SK-N-SH (cell line): ENCODE results near the gene CHCHD6. TPM values are rescaled to one million over a fixed set of nuclear protein-coding genes. Genes with fewer than 3 reads are reported as not detected.

Source experiments
- CTCF ChIA-PET: fragments of 300-600, 350-600 bp; formaldehyde crosslinking; extraction: SDS; loops from one replicate; lab custom pipeline; 2021; lab: Yijun Ruan, JAX
- POLR2A ChIA-PET: fragments of 350-600 bp; sonication (Branson Sonifier 250); formaldehyde crosslinking; extraction: SDS; loops from one replicate; lab custom pipeline; 2020; ENCODE audit warnings: antibody characterized with exemption, inconsistent platforms; lab: Yijun Ruan, JAX
- DNase-seq: peaks from one replicate; pipeline ENCODE4 v3.0.0; 2012
- H2AFZ ChIP-seq: fragments of 200-600 bp; sonication (generic); 2 replicates; pipeline ENCODE4 v1.8.1; 2016; ENCODE audit warnings: antibody characterized with exemption, mild to moderate bottlenecking, low read depth
- H3F3A ChIP-seq: fragments of 200-600 bp; sonication (generic); replicated peaks from 2 replicates; pipeline ENCODE3; 2016; ENCODE audit warnings: antibody characterized with exemption, mild to moderate bottlenecking; ENCODE audit not compliant: insufficient read depth
- H3K27ac ChIP-seq, 2 experiments: fragments of 200-500 bp in 1 of 2; fragments of 200-600 bp in 1 of 2; sonication (Bioruptor generic) in 1 of 2; sonication (generic), shearing (Covaris generic) in 1 of 2; 2 replicates each; pipeline versions ENCODE4 v1.5.1 to v1.6.1; 2014 to 2016; ENCODE audit warnings: low read depth in 2 of 2, inconsistent platforms in 1 of 2, low read length in 1 of 2, mild to moderate bottlenecking in 1 of 2, mixed read lengths in 1 of 2
- H3K27me3 ChIP-seq: fragments of 200-600 bp; sonication (generic), shearing (Covaris generic); 2 replicates; pipeline ENCODE4 v1.6.1; 2016; ENCODE audit warnings: mixed run types; ENCODE audit not compliant: insufficient read depth
- H3K36me3 ChIP-seq, 2 experiments: fragments of 200-500 bp in 1 of 2; fragments of 200-600 bp in 1 of 2; sonication (Bioruptor generic) in 1 of 2; sonication (generic) in 1 of 2; replicated peaks in 1 of 2; 2 replicates each; pipeline versions ENCODE3 to v1.5.1; 2014 to 2016; ENCODE audit warnings: low read length in 1 of 2, mild to moderate bottlenecking in 1 of 2; ENCODE audit not compliant: insufficient read depth in 2 of 2, control insufficient read depth in 1 of 2
- H3K4me1 ChIP-seq, 2 experiments: fragments of 200-500 bp in 1 of 2; fragments of 200-600 bp in 1 of 2; sonication (Bioruptor generic) in 1 of 2; sonication (generic), shearing (Covaris generic) in 1 of 2; 2 replicates each; pipeline versions ENCODE4 v1.5.1 to v1.6.1; 2014 to 2016; ENCODE audit warnings: low read depth in 1 of 2, low read length in 1 of 2, mixed run types in 1 of 2; ENCODE audit not compliant: insufficient read depth in 2 of 2, control insufficient read depth in 1 of 2
- H3K4me2 ChIP-seq: fragments of 200-600 bp; sonication (generic), shearing (Covaris generic); 2 replicates; pipeline ENCODE4 v1.6.1; 2017; ENCODE audit warnings: mixed run types
- H3K4me3 ChIP-seq, 2 experiments: fragments of 200-500 bp in 1 of 2; fragments of 200-600 bp in 1 of 2; sonication (Bioruptor generic) in 1 of 2; sonication (generic), shearing (Covaris generic) in 1 of 2; 2 replicates each; pipeline versions ENCODE4 v1.5.1 to v1.8.1; 2014 to 2016; ENCODE audit warnings: low read depth in 2 of 2, inconsistent platforms in 1 of 2, low read length in 1 of 2, mild to moderate bottlenecking in 1 of 2, mixed read lengths in 1 of 2, moderate library complexity in 1 of 2
- H3K79me2 ChIP-seq: fragments of 200-600 bp; sonication (generic); 2 replicates; pipeline ENCODE4 v1.8.1; 2017; ENCODE audit warnings: mild to moderate bottlenecking; ENCODE audit not compliant: insufficient read depth
- H3K9ac ChIP-seq: fragments of 200-600 bp; sonication (generic); 2 replicates; pipeline ENCODE4 v1.6.1; 2017; ENCODE audit warnings: mixed run types
- H3K9me2 ChIP-seq: fragments of 200-600 bp; sonication (generic); 2 replicates; pipeline ENCODE4 v1.6.1; 2017; ENCODE audit warnings: mixed run types
- H3K9me3 ChIP-seq: fragments of 200-600 bp; sonication (generic); 2 replicates; pipeline ENCODE4 v1.6.1; 2017; ENCODE audit warnings: mixed run types, mild to moderate bottlenecking, moderate library complexity
- H4K20me1 ChIP-seq: fragments of 200-600 bp; sonication (generic); 2 replicates; pipeline ENCODE4 v1.6.1; 2017; ENCODE audit warnings: mild to moderate bottlenecking, mixed run types; ENCODE audit not compliant: insufficient read depth
- EP300 ChIP-seq, 2 experiments: IDR thresholded peaks; 2 replicates each; pipeline versions ENCODE4 v1.4.0 to v1.6.1; 2012; ENCODE audit warnings: borderline replicate concordance in 1 of 2, low read depth in 1 of 2, low read length in 1 of 2
- FOSL2 ChIP-seq: IDR thresholded peaks from 2 replicates; pipeline ENCODE4 v1.4.0; 2012; ENCODE audit warnings: low read depth, mild to moderate bottlenecking, moderate library complexity, borderline replicate concordance
- GABPA ChIP-seq: IDR thresholded peaks from 2 replicates; pipeline ENCODE4 v1.4.0; 2012; ENCODE audit warnings: low read depth, mild to moderate bottlenecking
- MXI1 ChIP-seq: IDR thresholded peaks from 2 replicates; pipeline ENCODE4 v1.6.1; 2012; ENCODE audit warnings: mild to moderate bottlenecking, low read depth, low read length, improper control_type of control experiment
- NRF1 ChIP-seq: IDR thresholded peaks from 2 replicates; pipeline ENCODE4 v1.6.1; 2012; ENCODE audit warnings: low read depth, mild to moderate bottlenecking, low read length
- PBX3 ChIP-seq: IDR thresholded peaks from 2 replicates; pipeline ENCODE4; 2012
- RAD21 ChIP-seq: IDR thresholded peaks from 2 replicates; pipeline ENCODE4 v1.6.1; 2012; ENCODE audit warnings: mild to moderate bottlenecking, low read length
- RFX5 ChIP-seq: IDR thresholded peaks from 2 replicates; pipeline ENCODE4 v1.6.1; 2012; ENCODE audit warnings: mild to moderate bottlenecking, improper control_type of control experiment, low read length
- TEAD4 ChIP-seq: IDR thresholded peaks from 2 replicates; pipeline ENCODE4 v1.4.0; 2012; ENCODE audit warnings: mild to moderate bottlenecking, borderline replicate concordance; ENCODE audit not compliant: insufficient read depth
- YY1 ChIP-seq: IDR thresholded peaks from 2 replicates; pipeline ENCODE4 v1.4.0; 2012; ENCODE audit warnings: low read depth, mild to moderate bottlenecking
- WGBS: methylation state at CpG from one replicate; pipeline ENCODE4 v1.1.6; 2017; ENCODE audit warnings: low lambda C conversion rate; 5-methylcytosine and 5-hydroxymethylcytosine counted together
- polyA plus RNA-seq, 3 experiments: library from polyadenylated mRNA; depleted of rRNA; stranded (reverse); fragments of >200 nt; gene quantifications; 2 replicates each; pipeline ENCODE4 v1.2.3, GENCODE V29; 2012
- TF ChIP-seq, protein P1 (sequence below): IDR thresholded peaks from 2 replicates; pipeline ENCODE4 v1.4.0; 2012; ENCODE audit warnings: low read depth, borderline replicate concordance
- TF ChIP-seq, protein P2 (sequence below): IDR thresholded peaks from 2 replicates; pipeline ENCODE4 v1.6.1; 2012; ENCODE audit warnings: mild to moderate bottlenecking, low read depth, low read length, moderate library complexity
- TF ChIP-seq, protein P3 (sequence below): IDR thresholded peaks from 2 replicates; pipeline ENCODE4 v1.4.0; 2012; ENCODE audit warnings: low read depth, borderline replicate concordance
- TF ChIP-seq, protein P4 (sequence below): IDR thresholded peaks from 2 replicates; pipeline ENCODE4 v1.4.0; 2012; ENCODE audit warnings: low read depth

CHCHD6 gene
- polyA plus RNA-seq, 1 of the 3 experiments (the other 2 are of a cell fraction), result 42.5 TPM

GRCh38 chr3:126965526-126966080, 261.6 kb downstream of the CHCHD6 start:
- CTCF ChIA-PET, result interaction anchor here (1.3 to 6.4 kb wide), 5 partner anchors 17 to 286 kb away, joined by 3 to 54 read pairs (median 6); partner anchors contain the start of gene PLXNA1
- Histone ChIP-seq H3K9me2 (no peaks in the 10 kb centered on the region), H4K20me1 (no peaks in the 10 kb centered on the region), H3K9ac (no peak overlapping the region), H3K4me1 (peaks cover 0 to 19% of the 10 kb centered on the region in 2 experiments; a peak in 1 of 4 replicates), H2AFZ (no peak overlapping the region), H3K4me3 (no peak overlapping the region), H3K9me3 (no peaks in the 10 kb centered on the region), H3K27me3 (no peaks in the 10 kb centered on the region), H3K36me3 (no peaks in the 10 kb centered on the region), H3K4me2 (no peak overlapping the region), H3K27ac (no peak overlapping the region), H3F3A (no peaks in the 10 kb centered on the region), H3K79me2 (no peaks in the 10 kb centered on the region)
- TF ChIP-seq PBX3 (no peak), NRF1 (no peak), YY1 (no peak), RFX5 (no peak), FOSL2 (no peak)
- TF ChIP-seq, protein P1, sequence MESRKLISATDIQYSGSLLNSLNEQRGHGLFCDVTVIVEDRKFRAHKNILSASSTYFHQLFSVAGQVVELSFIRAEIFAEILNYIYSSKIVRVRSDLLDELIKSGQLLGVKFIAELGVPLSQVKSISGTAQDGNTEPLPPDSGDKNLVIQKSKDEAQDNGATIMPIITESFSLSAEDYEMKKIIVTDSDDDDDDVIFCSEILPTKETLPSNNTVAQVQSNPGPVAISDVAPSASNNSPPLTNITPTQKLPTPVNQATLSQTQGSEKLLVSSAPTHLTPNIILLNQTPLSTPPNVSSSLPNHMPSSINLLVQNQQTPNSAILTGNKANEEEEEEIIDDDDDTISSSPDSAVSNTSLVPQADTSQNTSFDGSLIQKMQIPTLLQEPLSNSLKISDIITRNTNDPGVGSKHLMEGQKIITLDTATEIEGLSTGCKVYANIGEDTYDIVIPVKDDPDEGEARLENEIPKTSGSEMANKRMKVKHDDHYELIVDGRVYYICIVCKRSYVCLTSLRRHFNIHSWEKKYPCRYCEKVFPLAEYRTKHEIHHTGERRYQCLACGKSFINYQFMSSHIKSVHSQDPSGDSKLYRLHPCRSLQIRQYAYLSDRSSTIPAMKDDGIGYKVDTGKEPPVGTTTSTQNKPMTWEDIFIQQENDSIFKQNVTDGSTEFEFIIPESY, result no peak
- TF ChIP-seq, protein P2, sequence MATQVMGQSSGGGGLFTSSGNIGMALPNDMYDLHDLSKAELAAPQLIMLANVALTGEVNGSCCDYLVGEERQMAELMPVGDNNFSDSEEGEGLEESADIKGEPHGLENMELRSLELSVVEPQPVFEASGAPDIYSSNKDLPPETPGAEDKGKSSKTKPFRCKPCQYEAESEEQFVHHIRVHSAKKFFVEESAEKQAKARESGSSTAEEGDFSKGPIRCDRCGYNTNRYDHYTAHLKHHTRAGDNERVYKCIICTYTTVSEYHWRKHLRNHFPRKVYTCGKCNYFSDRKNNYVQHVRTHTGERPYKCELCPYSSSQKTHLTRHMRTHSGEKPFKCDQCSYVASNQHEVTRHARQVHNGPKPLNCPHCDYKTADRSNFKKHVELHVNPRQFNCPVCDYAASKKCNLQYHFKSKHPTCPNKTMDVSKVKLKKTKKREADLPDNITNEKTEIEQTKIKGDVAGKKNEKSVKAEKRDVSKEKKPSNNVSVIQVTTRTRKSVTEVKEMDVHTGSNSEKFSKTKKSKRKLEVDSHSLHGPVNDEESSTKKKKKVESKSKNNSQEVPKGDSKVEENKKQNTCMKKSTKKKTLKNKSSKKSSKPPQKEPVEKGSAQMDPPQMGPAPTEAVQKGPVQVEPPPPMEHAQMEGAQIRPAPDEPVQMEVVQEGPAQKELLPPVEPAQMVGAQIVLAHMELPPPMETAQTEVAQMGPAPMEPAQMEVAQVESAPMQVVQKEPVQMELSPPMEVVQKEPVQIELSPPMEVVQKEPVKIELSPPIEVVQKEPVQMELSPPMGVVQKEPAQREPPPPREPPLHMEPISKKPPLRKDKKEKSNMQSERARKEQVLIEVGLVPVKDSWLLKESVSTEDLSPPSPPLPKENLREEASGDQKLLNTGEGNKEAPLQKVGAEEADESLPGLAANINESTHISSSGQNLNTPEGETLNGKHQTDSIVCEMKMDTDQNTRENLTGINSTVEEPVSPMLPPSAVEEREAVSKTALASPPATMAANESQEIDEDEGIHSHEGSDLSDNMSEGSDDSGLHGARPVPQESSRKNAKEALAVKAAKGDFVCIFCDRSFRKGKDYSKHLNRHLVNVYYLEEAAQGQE, result no peak
- DNase-seq, result no peak
- POLR2A ChIA-PET, result no interaction called here
- 73% methylated on average over 4 of the region's 9 CpGs for WGBS

DNA sequence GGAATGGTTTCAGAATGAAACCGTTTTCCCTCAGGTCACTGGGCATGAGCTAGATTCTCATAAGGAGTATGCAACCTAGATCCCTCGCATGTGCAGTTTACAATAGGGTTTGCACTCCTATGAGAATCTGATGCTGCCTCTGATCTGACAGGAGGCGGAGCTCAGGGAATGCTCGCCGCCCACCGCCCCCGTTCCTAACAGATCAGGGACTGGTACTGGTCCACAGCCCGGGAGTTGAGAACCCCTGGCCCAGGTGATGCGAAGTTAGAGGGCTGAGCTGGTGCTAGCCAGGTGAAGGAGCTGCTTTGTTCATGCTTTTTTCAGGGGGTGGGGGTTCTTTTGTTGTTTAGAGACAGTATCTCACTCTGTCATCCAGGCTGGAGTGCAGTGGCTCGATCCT, 263.3 kb downstream of the CHCHD6 start:
- no peaks in the 10 kb centered on the region for H3K79me2 ChIP-seq
- peaks cover 0 to 15% of the 10 kb centered on the region in 2 experiments; a peak in 1 of 4 replicates for H3K4me1 ChIP-seq
- no peaks in the 10 kb centered on the region for H3K36me3 ChIP-seq
- no peaks in the 10 kb centered on the region for H3K9me2 ChIP-seq
- no peaks in the 10 kb centered on the region for H3K9me3 ChIP-seq
- H3K27me3 ChIP-seq, result no peaks in the 10 kb centered on the region
- WGBS, result 100% methylated on average over 4 of the region's 10 CpGs
- H3K4me2 ChIP-seq, result no peak overlapping the region
- no peak overlapping the region for H2AFZ ChIP-seq
- no peak overlapping the region for H3K9ac ChIP-seq
- no peak overlapping the region for H3K27ac ChIP-seq
- no peak for DNase-seq
- H3F3A ChIP-seq, result no peaks in the 10 kb centered on the region
- ChIA-PET POLR2A (no interaction called here), CTCF (interaction anchor here (1.2 to 3.1 kb wide), 6 partner anchors 15 to 581 kb away, joined by 3 to 15 read pairs (median 5); partner anchors contain the start of gene PLXNA1)
- H4K20me1 ChIP-seq, result no peaks in the 10 kb centered on the region
- H3K4me3 ChIP-seq, result no peak overlapping the region
- TF ChIP-seq, protein P1, result no peak
- TF ChIP-seq PBX3, result no peak
- TF ChIP-seq NRF1, result no peak
- TF ChIP-seq, protein P3, sequence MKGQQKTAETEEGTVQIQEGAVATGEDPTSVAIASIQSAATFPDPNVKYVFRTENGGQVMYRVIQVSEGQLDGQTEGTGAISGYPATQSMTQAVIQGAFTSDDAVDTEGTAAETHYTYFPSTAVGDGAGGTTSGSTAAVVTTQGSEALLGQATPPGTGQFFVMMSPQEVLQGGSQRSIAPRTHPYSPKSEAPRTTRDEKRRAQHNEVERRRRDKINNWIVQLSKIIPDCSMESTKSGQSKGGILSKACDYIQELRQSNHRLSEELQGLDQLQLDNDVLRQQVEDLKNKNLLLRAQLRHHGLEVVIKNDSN, result no peak
- no peak for TF ChIP-seq EP300 (IDR thresholded peaks at IDR 0.05; ENCODE audit: borderline replicate concordance in 1 of 2, low read depth in 1 of 2, low read length in 1 of 2)
- no peak for TF ChIP-seq MXI1
- TF ChIP-seq TEAD4, result no peak
- no peak for TF ChIP-seq GABPA
- TF ChIP-seq, protein P4, sequence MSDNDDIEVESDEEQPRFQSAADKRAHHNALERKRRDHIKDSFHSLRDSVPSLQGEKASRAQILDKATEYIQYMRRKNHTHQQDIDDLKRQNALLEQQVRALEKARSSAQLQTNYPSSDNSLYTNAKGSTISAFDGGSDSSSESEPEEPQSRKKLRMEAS, result no peak
- TF ChIP-seq RAD21, result no peak
- TF ChIP-seq YY1, result no peak
